OCI-LY3 (cell line): Measurements from ENCODE around the gene BTBD6.

Experiments used
- EZH2phosphoT487 ChIP-seq: fragments of 200-600 bp; shearing (Covaris generic); IDR thresholded peaks from 2 replicates; pipeline ENCODE4 v1.6.1; 2018; ENCODE audit warnings: antibody characterized with exemption, mixed run types, low read depth
- TF ChIP-seq, protein P1 (sequence below): fragments of 200-600, 300-600 bp; sonication (generic); IDR thresholded peaks from 2 replicates; pipeline ENCODE4 v1.5.1; 2014; ENCODE audit warnings: antibody characterized with exemption, low read length, low read depth

DNA sequence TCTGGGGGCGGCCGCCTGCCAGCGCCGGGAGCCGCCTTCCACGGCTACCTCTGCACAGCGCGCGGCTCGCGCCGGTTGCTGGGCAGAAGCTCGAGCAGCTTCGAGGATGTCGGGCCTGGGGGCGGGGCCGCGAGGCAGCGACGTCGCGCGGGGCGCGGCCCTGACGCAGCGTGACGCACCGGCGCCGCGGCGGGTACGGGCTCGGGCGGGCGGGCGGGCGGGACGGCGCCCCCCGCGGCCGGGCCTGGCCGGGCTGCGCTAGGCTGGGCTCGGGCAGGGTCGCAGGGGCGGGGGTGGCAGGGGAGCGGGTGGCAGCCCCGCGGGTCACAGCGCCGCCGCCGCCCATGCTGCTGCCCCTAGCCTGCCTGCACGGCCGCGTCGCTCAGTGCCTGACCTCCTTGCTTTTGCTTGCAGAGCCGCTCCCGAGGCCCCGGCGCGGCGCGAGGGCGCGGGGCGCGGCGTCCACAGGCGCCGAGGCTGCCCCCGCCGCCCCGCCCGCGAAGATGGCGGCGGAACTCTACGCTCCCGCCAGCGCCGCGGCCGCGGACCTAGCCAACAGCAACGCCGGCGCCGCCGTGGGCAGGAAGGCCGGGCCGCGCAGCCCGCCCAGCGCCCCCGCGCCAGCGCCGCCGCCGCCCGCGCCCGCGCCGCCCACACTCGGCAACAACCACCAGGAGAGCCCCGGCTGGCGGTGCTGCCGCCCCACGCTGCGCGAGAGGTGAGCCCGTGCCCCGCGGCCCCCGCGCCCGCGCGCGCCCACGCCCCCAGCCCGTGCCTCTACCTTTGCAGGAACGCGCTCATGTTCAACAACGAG lies at the start of gene BTBD6:
- TF ChIP-seq, protein P1, sequence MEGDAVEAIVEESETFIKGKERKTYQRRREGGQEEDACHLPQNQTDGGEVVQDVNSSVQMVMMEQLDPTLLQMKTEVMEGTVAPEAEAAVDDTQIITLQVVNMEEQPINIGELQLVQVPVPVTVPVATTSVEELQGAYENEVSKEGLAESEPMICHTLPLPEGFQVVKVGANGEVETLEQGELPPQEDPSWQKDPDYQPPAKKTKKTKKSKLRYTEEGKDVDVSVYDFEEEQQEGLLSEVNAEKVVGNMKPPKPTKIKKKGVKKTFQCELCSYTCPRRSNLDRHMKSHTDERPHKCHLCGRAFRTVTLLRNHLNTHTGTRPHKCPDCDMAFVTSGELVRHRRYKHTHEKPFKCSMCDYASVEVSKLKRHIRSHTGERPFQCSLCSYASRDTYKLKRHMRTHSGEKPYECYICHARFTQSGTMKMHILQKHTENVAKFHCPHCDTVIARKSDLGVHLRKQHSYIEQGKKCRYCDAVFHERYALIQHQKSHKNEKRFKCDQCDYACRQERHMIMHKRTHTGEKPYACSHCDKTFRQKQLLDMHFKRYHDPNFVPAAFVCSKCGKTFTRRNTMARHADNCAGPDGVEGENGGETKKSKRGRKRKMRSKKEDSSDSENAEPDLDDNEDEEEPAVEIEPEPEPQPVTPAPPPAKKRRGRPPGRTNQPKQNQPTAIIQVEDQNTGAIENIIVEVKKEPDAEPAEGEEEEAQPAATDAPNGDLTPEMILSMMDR, result no peak
- TF ChIP-seq EZH2phosphoT487, result no peak
